ENCODE measurements around the gene RHCE.
"Not testable (repeated sequence)": the region's sequence is repeated elsewhere in the genome, so short reads cannot be mapped to it uniquely, and the experiment has no call there.

- TF ChIP-seq CTCF (IDR thresholded peaks at IDR 0.05); POLR2AphosphoS5 (IDR thresholded peaks at IDR 0.05; ENCODE audit: low read depth, low read length); REST (IDR thresholded peaks at IDR 0.05; ENCODE audit: insufficient read depth in 1 of 2, low read depth in 2 of 2, low read length in 1 of 2): not testable (repeated sequence)
Observed at GRCh38 chr1:25371757-25372156, 48.9 kb downstream of the RHCE start.

All from Panc1 (cell line).